Endothelial cell (in vitro differentiated cells): ENCODE results near the gene CFAP77. TPM values are rescaled to one million over a fixed set of nuclear protein-coding genes. Genes with fewer than 3 reads are reported as not detected.

Experiments used
- DNase-seq: peaks from one replicate; pipeline ENCODE4 v3.0.0; 2021; ENCODE audit warnings: low spot score
- H3K27ac Mint-ChIP-seq: one replicate; pipeline ENCODE4 v1.8.0; 2021; ENCODE audit warnings: mixed read lengths, inconsistent platforms; ENCODE audit not compliant: unreplicated experiment
- H3K27me3 Mint-ChIP-seq: one replicate; pipeline ENCODE4 v1.8.0; 2021; ENCODE audit warnings: mild to moderate bottlenecking, moderate library complexity, mixed read lengths, inconsistent platforms; ENCODE audit not compliant: unreplicated experiment
- H3K36me3 Mint-ChIP-seq: one replicate; pipeline ENCODE4 v1.8.0; 2021; ENCODE audit warnings: mild to moderate bottlenecking, low read depth, mixed read lengths, inconsistent platforms; ENCODE audit not compliant: unreplicated experiment
- H3K4me1 Mint-ChIP-seq: one replicate; pipeline ENCODE4 v1.8.0; 2021; ENCODE audit warnings: mild to moderate bottlenecking, mixed read lengths, inconsistent platforms; ENCODE audit not compliant: unreplicated experiment
- H3K4me3 Mint-ChIP-seq: one replicate; pipeline ENCODE4 v1.8.0; 2021; ENCODE audit warnings: mild to moderate bottlenecking, mixed read lengths, inconsistent platforms; ENCODE audit not compliant: unreplicated experiment
- H3K9me3 Mint-ChIP-seq: one replicate; pipeline ENCODE4 v1.8.0; 2021; ENCODE audit warnings: mixed read lengths, inconsistent platforms; ENCODE audit not compliant: unreplicated experiment
- total RNA-seq: library from RNA; stranded (reverse); fragmentation: NEBNext Ultra II Directional; extraction: Animal tissue kit (Norgen Biotek cat#: 25700); gene quantifications from one replicate; pipeline ENCODE4 v1.2.1, GENCODE V29; 2021; ENCODE audit not compliant: unreplicated experiment
- TF ChIP-seq, protein P1 (sequence below): fragments of 200-600 bp; sonication (generic); IDR thresholded peaks from one replicate; pipeline ENCODE4 v1.5.0; 2021; ENCODE audit warnings: antibody characterized with exemption; ENCODE audit not compliant: unreplicated experiment

Gene CFAP77
- total RNA-seq, 1 donor from 2014 or later: 3.7 TPM

DNA sequence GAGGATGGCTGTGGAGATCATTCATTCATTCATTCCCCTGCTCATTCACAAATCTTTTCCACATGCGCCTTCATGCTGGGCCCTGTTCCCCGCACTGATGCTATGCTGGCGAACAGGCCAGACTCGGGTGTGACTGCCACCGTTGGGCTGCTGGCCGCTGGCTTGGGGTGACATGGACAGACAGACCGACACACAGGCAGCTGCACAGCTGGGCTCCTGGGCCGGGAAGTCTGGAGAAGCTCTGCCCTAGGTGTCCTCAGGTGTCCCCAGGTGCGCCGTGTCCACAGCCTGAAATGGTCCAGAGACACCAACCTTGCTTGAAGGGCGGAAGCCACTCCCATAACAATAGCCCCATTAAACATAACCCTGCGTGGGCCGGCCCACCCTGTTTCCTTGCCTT is 137.4 kb downstream of the CFAP77 start:
- peaks cover 9% of the 10 kb centered on the region for H3K4me1 Mint-ChIP-seq
- H3K4me3 Mint-ChIP-seq: no peak overlapping the region
- H3K27ac Mint-ChIP-seq: no peak overlapping the region
- peaks cover 4% of the 10 kb centered on the region for H3K27me3 Mint-ChIP-seq
- TF ChIP-seq, protein P1, sequence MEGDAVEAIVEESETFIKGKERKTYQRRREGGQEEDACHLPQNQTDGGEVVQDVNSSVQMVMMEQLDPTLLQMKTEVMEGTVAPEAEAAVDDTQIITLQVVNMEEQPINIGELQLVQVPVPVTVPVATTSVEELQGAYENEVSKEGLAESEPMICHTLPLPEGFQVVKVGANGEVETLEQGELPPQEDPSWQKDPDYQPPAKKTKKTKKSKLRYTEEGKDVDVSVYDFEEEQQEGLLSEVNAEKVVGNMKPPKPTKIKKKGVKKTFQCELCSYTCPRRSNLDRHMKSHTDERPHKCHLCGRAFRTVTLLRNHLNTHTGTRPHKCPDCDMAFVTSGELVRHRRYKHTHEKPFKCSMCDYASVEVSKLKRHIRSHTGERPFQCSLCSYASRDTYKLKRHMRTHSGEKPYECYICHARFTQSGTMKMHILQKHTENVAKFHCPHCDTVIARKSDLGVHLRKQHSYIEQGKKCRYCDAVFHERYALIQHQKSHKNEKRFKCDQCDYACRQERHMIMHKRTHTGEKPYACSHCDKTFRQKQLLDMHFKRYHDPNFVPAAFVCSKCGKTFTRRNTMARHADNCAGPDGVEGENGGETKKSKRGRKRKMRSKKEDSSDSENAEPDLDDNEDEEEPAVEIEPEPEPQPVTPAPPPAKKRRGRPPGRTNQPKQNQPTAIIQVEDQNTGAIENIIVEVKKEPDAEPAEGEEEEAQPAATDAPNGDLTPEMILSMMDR: no peak
- DNase-seq: no peak
- H3K36me3 Mint-ChIP-seq: no peaks in the 10 kb centered on the region
- no peaks in the 10 kb centered on the region for H3K9me3 Mint-ChIP-seq

DNA sequence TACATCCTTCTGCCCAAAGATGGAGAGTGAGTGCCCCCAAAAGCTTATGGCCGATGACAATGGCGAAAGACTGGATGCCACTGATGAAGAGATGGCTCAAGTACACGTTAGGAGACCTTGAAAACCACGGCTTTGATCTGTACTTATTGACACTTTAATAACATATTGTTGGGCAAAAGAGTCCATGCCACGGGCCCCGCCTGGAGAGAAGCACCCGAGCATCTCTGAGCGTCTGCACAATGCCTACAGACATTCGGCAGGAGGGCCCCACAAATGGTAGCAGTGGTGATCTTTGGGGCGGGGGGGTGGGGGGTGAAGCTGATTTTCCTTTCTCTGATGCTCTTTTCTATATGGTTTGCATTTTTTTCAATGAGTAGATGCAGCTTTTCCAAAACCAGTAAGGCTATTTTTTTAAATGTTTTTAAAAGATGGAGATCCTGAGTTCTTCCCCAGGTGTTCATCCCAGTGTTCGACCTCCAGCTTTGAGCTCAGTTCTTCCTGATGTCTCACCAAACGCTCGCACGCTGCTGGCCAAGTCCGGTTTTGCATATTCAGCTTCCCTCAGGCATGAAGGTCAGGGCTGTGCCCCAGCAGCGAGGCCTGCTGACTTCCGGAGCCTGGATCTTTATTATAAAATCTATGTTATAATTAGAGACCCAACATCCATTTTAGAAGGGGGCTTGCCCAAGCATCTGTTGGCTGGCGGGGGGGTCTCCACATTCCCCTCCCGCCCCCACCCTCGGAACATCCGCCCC is 138.1 kb downstream of the CFAP77 start:
- Mint-ChIP-seq H3K36me3 (no peaks in the 10 kb centered on the region), H3K9me3 (no peaks in the 10 kb centered on the region), H3K27me3 (peaks cover 4% of the 10 kb centered on the region), H3K27ac (no peak overlapping the region), H3K4me3 (no peak overlapping the region), H3K4me1 (peaks cover 9% of the 10 kb centered on the region)
- TF ChIP-seq, protein P1: no peak
- DNase-seq: no peak

DNA sequence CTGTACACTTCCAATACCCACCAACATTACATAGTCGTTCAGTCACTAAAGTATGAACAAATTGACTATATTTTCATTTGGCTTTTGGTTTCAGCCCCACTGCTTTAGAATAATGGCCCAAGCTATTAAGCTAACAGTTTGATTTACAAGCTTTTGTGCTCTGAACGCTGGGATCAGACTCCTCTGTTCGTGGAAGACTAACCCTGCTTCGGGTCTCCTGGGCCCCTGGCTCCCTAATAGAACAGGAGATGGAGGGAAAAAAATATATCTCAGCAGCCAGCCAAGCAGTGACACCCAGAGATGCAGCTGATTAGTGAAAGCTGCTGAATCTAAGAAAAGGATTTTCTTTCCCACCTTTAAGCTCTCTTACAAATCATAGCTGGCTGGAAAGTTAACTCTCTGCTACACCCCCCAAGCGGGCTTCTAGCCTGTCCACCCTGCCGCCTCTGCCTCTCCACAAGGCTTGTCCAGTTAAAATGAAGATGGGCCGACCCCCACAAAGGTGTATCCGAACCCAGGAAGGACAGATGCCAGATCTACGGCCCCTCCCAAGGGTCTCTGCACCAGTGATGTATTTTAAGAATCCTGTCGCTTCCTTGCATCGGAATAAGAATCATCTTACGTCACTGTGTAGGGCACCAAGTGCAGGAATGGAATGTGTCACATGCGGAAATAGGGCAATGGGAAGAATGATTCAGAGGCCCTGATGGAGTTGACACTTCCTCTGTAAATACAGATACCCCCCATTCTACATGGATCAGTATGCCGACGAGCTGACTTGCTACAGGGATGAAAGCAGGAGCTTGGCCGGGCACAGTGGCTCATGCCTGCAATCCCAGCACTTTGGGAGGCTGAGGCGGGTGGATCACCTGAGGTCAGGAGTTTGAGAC is 139.0 kb downstream of the CFAP77 start:
- H3K27ac Mint-ChIP-seq: no peak overlapping the region
- H3K4me3 Mint-ChIP-seq: no peak overlapping the region
- peaks cover 3% of the 10 kb centered on the region for H3K27me3 Mint-ChIP-seq
- no peaks in the 10 kb centered on the region for H3K9me3 Mint-ChIP-seq
- H3K36me3 Mint-ChIP-seq: no peaks in the 10 kb centered on the region
- TF ChIP-seq, protein P1: no peak
- H3K4me1 Mint-ChIP-seq: peaks cover 2% of the 10 kb centered on the region
- DNase-seq: no peak

DNA sequence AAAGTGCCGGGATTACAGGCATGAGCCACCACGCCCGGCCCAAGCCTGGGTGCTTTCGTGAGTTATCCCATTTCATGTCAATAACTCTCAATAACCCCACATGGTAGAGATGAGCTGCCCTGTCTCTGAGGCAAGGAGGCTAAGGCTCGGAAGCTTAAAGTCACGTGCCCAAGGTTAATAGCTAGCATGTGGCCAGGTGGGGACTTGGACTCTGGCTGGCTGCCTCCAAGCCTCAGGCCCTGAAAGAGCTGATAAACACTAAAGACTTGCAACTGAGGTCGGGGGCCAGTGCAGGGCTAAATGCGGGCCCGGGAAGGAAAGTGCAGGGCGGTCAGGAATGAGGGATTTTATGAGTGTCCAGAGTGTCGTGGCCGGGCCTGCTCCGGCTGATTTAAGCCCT is 141.5 kb downstream of the CFAP77 start:
- no peaks in the 10 kb centered on the region for H3K9me3 Mint-ChIP-seq
- no peak for DNase-seq
- peaks cover 3% of the 10 kb centered on the region for H3K27me3 Mint-ChIP-seq
- H3K27ac Mint-ChIP-seq: no peak overlapping the region
- no peaks in the 10 kb centered on the region for H3K36me3 Mint-ChIP-seq
- no peak overlapping the region for H3K4me3 Mint-ChIP-seq
- no peaks in the 10 kb centered on the region for H3K4me1 Mint-ChIP-seq
- TF ChIP-seq, protein P1: no peak

DNA sequence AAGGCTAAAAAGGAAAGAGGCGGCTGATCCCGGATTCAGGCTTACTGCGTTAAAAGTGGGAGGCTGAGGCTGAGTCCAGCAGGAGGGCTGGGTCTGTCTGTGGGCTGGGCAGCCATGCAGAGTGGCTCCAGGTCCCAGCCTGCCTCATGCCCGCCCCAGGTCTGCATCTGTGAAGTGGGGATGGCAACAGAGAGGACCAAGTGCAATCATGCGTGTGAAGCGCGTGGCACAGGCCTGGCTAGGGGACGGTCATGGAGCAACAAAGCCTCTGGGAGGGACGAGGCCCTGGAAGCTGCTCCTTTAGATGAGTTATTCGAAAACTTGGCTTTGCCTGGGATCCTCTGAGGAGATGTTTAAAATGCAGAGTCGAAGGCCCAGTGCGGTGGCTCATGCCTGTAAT is 142.0 kb downstream of the CFAP77 start:
- TF ChIP-seq, protein P1: no peak
- Mint-ChIP-seq H3K9me3 (no peaks in the 10 kb centered on the region), H3K36me3 (no peaks in the 10 kb centered on the region), H3K4me3 (no peak overlapping the region), H3K4me1 (no peaks in the 10 kb centered on the region), H3K27me3 (peaks cover 4% of the 10 kb centered on the region), H3K27ac (no peak overlapping the region)
- DNase-seq: no peak
